HG03457 (cell line): ENCODE data around the gene PIK3CD.

Experiments used
- ATAC-seq: cut with Tn5 transposase; IDR thresholded peaks from one replicate; pipeline ENCODE4 v1.9.1; 2021; ENCODE audit warnings: moderate number of reproducible peaks; ENCODE audit not compliant: unreplicated experiment

Gene PIK3CD

DNA sequence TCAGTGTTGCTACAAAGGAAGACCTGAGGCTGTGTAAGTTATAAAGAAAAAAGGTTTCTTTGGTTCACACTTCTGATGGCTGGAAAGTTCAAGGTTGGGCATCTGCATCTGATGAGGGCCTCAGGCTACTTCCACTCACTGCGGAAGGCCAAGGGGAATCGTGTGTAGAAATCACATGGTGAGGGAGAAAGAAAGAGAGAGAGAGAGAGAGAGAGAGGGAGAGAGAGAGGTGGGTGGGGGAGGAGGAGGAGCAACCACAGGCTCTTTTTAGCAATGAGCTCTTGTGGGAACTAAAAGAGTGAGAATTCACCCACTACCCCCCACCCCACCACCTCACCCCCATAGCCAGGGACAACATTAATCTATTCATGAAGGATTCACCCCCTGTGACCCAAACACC is 112.4 kb downstream of the PIK3CD start:
- ATAC-seq, result no peak

DNA sequence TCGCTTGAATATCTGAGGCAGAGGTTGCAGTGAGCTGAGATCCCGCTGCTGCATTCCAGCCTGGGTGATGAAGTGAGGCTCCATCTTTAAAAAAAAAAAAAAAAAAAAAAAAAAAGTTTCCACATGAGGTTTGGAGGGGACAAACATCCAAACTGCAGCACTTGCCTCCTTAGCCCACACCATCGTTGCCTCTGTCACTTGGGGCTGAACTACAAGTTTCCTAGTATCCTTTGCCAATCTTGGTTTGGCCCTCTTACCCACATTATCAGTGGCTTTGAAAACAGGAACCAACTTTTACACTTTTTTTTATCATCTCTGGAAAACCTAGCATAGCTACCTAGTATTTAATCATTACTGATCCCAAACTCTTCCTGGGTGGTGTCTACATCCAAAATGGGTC is 113.0 kb downstream of the PIK3CD start:
- no peak for ATAC-seq

DNA sequence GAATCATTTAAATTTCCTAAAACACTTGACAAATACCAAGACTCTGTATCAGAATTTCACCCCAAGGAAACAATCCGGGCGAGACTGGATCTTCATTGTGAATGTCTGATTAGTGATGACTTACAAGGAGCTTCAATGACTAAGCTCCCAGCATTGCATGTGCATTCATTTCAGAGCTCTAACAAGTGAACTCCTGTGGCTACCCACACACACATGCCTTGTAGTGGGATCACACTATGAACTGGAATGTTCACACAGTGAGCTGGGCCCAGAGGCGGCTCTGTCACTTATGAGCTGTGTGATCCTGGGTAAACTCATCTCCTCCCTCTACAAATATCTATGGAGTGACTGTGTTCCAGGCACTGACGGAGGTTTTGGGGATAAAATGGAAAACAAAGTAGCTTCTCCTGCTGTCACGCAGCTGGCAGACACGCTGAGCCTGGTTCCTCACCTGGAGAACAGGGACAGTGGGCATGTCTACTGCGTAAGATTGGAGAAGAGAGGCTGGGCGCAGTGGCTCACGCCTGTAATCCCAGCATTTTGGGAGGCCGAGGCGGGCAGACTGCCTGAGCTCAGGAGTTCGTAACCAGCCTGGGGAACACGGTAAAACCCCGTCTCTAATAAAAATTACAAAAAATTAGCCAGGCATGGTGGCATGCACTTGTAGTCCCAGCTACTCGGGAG is 115.4 kb downstream of the PIK3CD start:
- ATAC-seq, result no peak

DNA sequence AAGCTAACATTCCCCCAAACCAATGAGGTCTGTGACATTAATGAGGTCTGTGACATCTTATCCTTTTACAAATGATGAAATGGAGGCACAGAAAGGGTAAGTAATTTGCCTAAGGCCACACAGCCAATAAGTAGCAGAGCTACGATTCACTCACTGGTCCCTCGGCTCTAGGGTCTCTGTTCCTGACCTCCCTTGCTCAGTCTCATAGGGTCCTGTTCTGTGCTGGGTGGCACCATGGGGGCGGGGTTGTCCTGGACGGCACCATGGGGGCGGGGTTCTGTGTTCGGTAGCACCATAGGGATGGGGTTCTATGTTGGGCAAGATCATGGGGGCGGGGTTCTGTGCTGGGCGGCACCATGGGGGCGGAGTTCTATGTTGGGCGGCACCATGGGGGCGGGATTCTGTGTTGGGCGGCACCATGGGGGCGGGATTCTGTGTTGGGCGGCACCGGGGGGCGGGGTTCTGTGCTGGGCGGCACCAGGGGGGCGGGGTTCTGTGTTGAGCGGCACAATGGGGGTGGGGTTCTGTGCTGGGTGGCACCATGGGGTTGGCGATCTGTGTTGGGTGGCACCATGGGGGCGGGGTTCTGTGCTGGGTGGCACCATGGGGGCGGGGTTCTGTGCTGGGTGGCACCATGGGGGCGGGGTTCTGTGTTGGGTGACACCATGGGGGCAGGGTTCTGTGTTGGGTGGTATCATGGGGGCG is 116.6 kb downstream of the PIK3CD start:
- no peak for ATAC-seq

DNA sequence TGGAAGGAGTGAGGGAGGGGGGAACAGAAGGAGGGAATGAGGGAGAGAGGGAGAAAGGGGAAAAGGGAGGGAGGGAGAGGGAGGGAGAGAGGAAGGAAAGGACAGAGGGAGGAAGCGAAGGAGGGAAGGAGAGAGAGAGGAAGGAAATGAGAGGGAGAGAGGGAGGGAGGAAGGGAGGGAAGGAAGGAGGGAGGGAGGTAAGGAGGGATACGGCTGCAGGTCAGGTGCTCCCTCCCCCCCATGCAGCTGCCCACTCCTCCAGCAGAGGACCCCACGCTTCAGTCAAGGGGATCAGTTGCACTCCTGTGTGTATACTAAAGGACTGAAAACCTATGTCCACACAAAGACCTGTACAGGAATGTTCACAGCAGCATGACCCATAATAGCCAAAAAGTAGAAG is 117.5 kb downstream of the PIK3CD start:
- no peak for ATAC-seq

DNA sequence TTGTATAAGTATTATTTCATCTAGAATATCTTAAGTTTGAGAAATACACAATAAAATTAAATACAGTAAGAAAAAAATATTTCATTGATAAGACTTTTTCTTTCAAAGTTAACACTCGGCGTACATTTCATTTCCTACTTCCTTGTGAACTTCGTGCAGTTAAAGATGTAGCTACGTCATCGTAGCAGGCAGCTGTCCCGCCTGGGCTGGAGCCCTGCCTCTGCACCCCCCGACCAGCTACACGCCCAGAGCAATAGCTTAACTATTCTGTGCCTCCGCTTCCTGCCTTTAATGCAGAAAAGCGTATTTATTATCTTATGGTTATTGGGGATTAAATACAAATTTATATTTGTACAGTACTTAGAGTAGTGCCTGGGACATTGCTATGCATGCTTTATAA is 118.8 kb downstream of the PIK3CD start:
- ATAC-seq, result no peak

DNA sequence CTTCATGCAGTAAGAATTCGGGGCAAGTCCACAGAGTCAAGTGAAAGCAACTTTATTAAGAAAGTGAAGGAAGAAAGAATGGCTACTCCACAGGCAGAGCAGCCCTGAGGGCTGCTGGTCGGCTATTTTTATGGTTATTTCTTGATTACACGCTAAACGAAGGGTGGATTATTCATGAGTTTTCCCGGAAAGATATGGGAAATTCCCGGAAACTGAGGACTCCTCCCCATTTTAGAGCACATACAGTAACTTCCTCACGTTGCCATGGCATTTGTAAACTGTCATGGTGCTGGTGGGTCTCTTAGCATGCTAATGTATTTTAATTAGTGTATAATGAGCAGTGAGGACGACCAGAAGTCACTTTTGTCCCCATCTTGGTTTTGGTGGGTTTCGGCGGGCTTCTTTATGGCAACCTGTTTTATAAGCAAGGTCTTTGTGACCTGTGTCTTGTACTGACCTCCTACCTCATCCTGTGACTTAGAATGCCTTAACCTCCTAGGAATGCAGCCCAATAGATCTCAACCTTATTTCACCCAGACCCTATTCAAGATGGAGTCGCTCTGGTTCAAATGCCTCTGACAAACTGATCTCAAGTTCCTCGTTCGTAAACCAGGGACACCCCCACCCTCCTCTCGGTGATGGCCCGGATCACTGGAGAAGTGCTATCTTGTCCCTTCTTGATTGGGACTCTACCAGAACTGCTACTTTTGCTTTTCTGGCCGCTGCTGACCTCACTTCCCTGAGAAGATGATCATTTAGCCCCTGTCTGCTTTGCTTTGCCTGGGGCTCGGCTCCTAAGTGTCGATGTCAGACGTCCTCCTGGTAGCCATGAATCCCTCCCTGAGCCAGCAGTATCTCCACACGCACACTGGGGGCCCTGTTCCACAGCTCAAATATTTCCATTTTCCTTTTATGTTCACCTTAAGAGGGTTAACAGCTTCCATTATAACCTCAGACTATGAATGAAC is 123.5 kb downstream of the PIK3CD start:
- no peak for ATAC-seq

DNA sequence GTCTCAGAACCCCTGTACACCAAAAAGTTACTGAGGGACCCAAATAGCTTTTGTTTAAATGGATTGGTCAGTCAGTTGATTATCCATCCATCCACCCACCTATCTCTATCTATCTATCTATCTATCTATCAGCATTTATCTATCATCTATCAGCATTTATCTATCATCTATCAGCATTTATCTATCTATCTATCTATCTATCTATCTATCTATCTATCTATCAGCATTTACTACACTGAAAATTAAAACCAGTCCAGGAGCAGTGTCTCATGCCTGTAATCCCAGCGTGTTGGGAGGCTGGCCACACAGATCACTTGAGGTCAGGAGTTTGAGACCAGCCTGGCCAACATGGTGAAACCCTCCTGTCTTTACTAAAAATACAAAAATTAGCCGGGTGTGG is 125.2 kb downstream of the PIK3CD start:
- no peak for ATAC-seq
